MM.1S (cell line): Measurements from ENCODE around the gene CRTC2.
A peak's percentile ranks its signal among the peaks of the same experiment; 100 is the strongest.

Source experiments
- DNase-seq: peaks from one replicate; pipeline ENCODE4 v3.0.0-alpha.2; 2015
- H2AFZ ChIP-seq: fragments of 300-600 bp; sonication (generic); 2 replicates; pipeline ENCODE4 v1.6.0; 2016; ENCODE audit warnings: antibody characterized with exemption, low read length
- H3F3A ChIP-seq: fragments of 300-600 bp; sonication (generic); 2 replicates; pipeline ENCODE4 v1.6.1; 2016; ENCODE audit warnings: mild to moderate bottlenecking, antibody characterized with exemption, low read length, moderate library complexity, mixed read lengths; ENCODE audit not compliant: insufficient read depth
- H3K27ac ChIP-seq: fragments of 300-600 bp; sonication (generic); 2 replicates; pipeline ENCODE4 v1.5.1; 2016; ENCODE audit warnings: mild to moderate bottlenecking, low read length
- H3K27me3 ChIP-seq: fragments of 300-600 bp; sonication (generic); replicated peaks from 2 replicates; pipeline ENCODE4 v1.6.0; 2016; ENCODE audit warnings: low read length; ENCODE audit not compliant: insufficient read depth
- H3K36me3 ChIP-seq: fragments of 300-600 bp; sonication (generic); replicated peaks from 2 replicates; pipeline ENCODE4 v1.6.1; 2016; ENCODE audit warnings: mild to moderate bottlenecking, low read length, mixed read lengths; ENCODE audit not compliant: insufficient read depth
- H3K4me1 ChIP-seq: fragments of 300-600 bp; sonication (generic); 2 replicates; pipeline ENCODE4 v1.6.1; 2016; ENCODE audit warnings: low read length, mixed read lengths
- H3K4me2 ChIP-seq: fragments of 300-600 bp; sonication (generic); 2 replicates; pipeline ENCODE4 v1.6.0; 2016; ENCODE audit warnings: low read depth, low read length
- H3K4me3 ChIP-seq: fragments of 300-600 bp; sonication (generic); 2 replicates; pipeline ENCODE4 v1.5.1; 2016; ENCODE audit warnings: low read length, mixed read lengths
- H3K79me2 ChIP-seq: fragments of 300-600 bp; sonication (generic); 2 replicates; pipeline ENCODE4 v1.6.1; 2016; ENCODE audit warnings: mixed run types, low read length, mixed read lengths
- H3K9ac ChIP-seq: fragments of 300-600 bp; sonication (generic); 2 replicates; pipeline ENCODE4 v1.6.1; 2016; ENCODE audit warnings: low read length, mixed read lengths
- H3K9me2 ChIP-seq: fragments of 300-600 bp; sonication (generic); replicated peaks from 2 replicates; pipeline ENCODE4 v1.6.1; 2016; ENCODE audit warnings: mild to moderate bottlenecking, low read length, mixed read lengths; ENCODE audit not compliant: insufficient read depth
- H3K9me3 ChIP-seq: fragments of 300-600 bp; sonication (generic); replicated peaks from 2 replicates; pipeline ENCODE4 v1.6.1; 2016; ENCODE audit warnings: mild to moderate bottlenecking, low read length, mixed read lengths; ENCODE audit not compliant: insufficient read depth
- H4K20me1 ChIP-seq: fragments of 300-600 bp; sonication (generic); 2 replicates; pipeline ENCODE4 v1.6.1; 2016; ENCODE audit warnings: mild to moderate bottlenecking, low read length, moderate library complexity, mixed read lengths; ENCODE audit not compliant: insufficient read depth
- EZH2 ChIP-seq: fragments of 300-600 bp; sonication (generic); optimal IDR thresholded peaks from 2 replicates; pipeline ENCODE3; 2017; ENCODE audit warnings: low read depth, mild to moderate bottlenecking, antibody characterized with exemption, low read length, mixed read lengths
- EZH2phosphoT487 ChIP-seq: fragments of 300-600 bp; sonication (generic); IDR thresholded peaks from 2 replicates; pipeline ENCODE4 v1.6.1; 2018; ENCODE audit warnings: antibody characterized with exemption, low read length
- TF ChIP-seq, protein P1 (sequence below): fragments of 300-600 bp; sonication (generic); IDR thresholded peaks from 2 replicates; pipeline ENCODE4 v1.5.1; 2016; ENCODE audit warnings: antibody characterized with exemption, low read length, mixed read lengths

CRTC2 gene

DNA sequence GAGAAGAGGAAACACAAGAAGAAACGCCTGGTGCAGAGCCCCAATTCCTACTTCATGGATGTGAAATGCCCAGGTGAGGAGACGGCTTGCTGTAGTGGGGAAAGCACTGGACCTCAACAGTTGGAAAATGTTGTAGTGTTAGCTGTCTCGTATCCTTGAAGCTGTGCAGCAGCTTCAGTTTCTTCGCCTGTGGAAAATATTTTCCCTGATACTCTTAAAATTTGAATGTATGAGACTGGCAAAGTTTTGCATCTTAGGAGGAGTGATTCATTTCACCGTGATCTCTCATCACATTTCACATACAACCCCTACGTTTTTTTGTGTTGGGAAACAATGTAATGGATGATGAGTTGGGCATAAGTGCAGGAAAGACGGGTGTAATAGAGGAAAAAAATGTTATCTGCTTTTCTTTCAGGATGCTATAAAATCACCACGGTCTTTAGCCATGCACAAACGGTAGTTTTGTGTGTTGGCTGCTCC lies 32.8 kb upstream of the CRTC2 start:
- DNase-seq = no peak
- Histone ChIP-seq H3K9me2 (no peaks in the 10 kb centered on the region), H4K20me1 (no peaks in the 10 kb centered on the region), H2AFZ (0 out of 2 replicates have a peak overlapping the region, but pooled peaks have one; percentile 29), H3K27me3 (no peaks in the 10 kb centered on the region), H3K4me1 (peaks cover 15% of the 10 kb centered on the region), H3K27ac (peak overlapping the region; percentile 63; the same call in 1 of the 2 replicates), H3F3A (peaks cover 55% of the 10 kb centered on the region), H3K9me3 (no peaks in the 10 kb centered on the region), H3K36me3 (peaks cover 17% of the 10 kb centered on the region), H3K79me2 (peaks cover 21% of the 10 kb centered on the region), H3K9ac (peak overlapping the region; percentile 92), H3K4me2 (peak overlapping the region; percentile 60), H3K4me3 (peak overlapping the region; percentile 89)
- TF ChIP-seq EZH2 (no peak), EZH2phosphoT487 (no peak)
- TF ChIP-seq, protein P1, sequence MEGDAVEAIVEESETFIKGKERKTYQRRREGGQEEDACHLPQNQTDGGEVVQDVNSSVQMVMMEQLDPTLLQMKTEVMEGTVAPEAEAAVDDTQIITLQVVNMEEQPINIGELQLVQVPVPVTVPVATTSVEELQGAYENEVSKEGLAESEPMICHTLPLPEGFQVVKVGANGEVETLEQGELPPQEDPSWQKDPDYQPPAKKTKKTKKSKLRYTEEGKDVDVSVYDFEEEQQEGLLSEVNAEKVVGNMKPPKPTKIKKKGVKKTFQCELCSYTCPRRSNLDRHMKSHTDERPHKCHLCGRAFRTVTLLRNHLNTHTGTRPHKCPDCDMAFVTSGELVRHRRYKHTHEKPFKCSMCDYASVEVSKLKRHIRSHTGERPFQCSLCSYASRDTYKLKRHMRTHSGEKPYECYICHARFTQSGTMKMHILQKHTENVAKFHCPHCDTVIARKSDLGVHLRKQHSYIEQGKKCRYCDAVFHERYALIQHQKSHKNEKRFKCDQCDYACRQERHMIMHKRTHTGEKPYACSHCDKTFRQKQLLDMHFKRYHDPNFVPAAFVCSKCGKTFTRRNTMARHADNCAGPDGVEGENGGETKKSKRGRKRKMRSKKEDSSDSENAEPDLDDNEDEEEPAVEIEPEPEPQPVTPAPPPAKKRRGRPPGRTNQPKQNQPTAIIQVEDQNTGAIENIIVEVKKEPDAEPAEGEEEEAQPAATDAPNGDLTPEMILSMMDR = no peak

DNA sequence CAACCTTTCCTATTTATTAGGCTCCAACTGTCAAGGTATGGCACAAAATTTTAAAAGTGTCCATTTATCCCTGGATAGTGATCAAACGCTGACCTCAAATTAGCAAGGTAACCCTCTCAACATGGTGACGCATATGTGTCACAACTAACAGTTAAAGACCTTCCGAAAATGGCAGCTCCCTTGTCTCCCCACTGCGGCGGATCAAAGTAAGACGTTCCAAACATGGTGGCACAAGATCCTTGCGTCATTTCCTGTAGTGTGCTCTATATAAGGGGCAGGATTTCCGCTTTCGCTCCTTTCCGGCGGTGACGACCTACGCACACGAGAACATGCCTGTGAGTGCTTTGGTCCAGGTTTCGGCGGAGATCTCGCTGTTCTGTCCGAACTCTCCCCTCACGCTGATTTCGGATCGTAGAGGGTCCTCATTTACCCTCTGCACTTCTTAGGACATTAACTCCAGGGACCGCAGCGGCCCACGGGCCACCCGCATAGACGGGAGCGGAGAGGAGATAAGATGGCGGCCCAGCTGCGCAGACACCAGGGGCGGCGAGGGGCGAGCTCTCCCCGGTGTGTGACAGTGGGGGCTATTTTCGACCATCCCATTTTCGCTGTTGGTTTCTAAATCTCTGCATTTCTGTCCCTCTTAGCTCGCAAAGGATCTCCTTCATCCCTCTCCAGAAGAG lies 32.2 kb upstream of the CRTC2 start, which contains the start of gene RPS27:
TSS of gene RPS27 (plus strand) at position 295 of the 683 bp plus-strand sequence. CDS start at position 330, 35 bp downstream.
- H3K9ac ChIP-seq = peak within 1 kb of the TSS; percentile 92
- peak; percentile 100 for DNase-seq

DNA sequence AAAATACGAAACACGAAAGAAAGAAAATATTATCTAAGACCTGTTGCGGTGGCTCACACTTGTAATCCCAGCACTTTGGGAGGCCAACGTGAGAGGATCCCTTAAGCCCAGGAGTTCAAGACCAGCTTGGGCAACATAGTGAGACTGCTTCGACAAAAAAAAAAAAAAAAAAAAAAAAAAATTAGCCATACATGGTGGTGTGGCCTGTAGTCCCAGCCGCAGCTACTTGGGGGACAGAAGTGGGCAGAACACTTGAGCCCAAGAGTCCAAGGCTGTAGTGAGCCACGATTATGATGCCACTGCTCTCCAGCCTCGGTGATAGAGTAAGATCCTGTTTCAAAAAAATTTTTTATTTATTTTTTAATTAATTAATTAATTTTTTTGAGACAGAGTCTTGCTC lies 29.2 kb upstream of the CRTC2 start:
- DNase-seq = no peak
- Histone ChIP-seq H4K20me1 (no peaks in the 10 kb centered on the region), H3K4me2 (peak overlapping the region; percentile 85; the same call in 1 of the 2 replicates), H2AFZ (peak overlapping the region; percentile 90), H3F3A (peaks cover 26% of the 10 kb centered on the region), H3K27me3 (peaks cover 5% of the 10 kb centered on the region; the same call in 1 of the 2 replicates), H3K9me3 (no peaks in the 10 kb centered on the region), H3K79me2 (peaks cover 20% of the 10 kb centered on the region), H3K9ac (peak overlapping the region; percentile 35; the same call in 1 of the 2 replicates), H3K4me1 (peaks cover 13% of the 10 kb centered on the region), H3K36me3 (peaks cover 13% of the 10 kb centered on the region), H3K9me2 (no peaks in the 10 kb centered on the region), H3K4me3 (peak overlapping the region; percentile 48), H3K27ac (peak overlapping the region; percentile 77; the same call in 1 of the 2 replicates)
- TF ChIP-seq EZH2phosphoT487 (no peak), EZH2 (no peak)
- TF ChIP-seq, protein P1 = no peak

More for the DNA sequence above, 32.2 kb upstream of the CRTC2 start, which contains the start of gene RPS27:
- Histone ChIP-seq H3K4me1 (peaks cover 15% of the 10 kb centered on the region), H4K20me1 (no peaks in the 10 kb centered on the region), H3K4me2 (peak within 1 kb of the TSS; percentile 60), H3F3A (peaks cover 53% of the 10 kb centered on the region), H3K27me3 (0 out of 2 replicates have a peak, but pooled peaks cover 3% of the 10 kb centered on the region), H3K9me2 (no peaks in the 10 kb centered on the region), H2AFZ (peak within 1 kb of the TSS; percentile 64), H3K9me3 (no peaks in the 10 kb centered on the region), H3K79me2 (peaks cover 21% of the 10 kb centered on the region), H3K27ac (peak within 1 kb of the TSS; percentile 63; the same call in 1 of the 2 replicates), H3K36me3 (peaks cover 17% of the 10 kb centered on the region), H3K4me3 (peak within 1 kb of the TSS; percentile 89)
- TF ChIP-seq EZH2phosphoT487 = no peak
